HEK293 (cell line): ENCODE data around the gene NIN.

Experiments used
- CTCF ChIA-PET: fragments of 350-600 bp; formaldehyde crosslinking; extraction: SDS; loops from one replicate; lab custom pipeline; 2021; ENCODE audit warnings: antibody characterized with exemption; lab: Yijun Ruan, JAX
- POLR2A ChIA-PET: fragments of 300-600 bp; formaldehyde crosslinking; extraction: SDS; loops from one replicate; lab custom pipeline; 2020; ENCODE audit warnings: antibody characterized with exemption, inconsistent platforms; lab: Yijun Ruan, JAX
- H3K27ac ChIP-seq: fragments of 200-500 bp; sonication (Bioruptor generic); 2 replicates; pipeline ENCODE4 v1.5.1; 2014; ENCODE audit warnings: low read depth, low read length, control low read depth, inconsistent platforms; ENCODE audit errors: extremely low read depth
- H3K36me3 ChIP-seq, 2 experiments: fragments of 200-500 bp in 1 of 2; sonication (Bioruptor generic) in 1 of 2; 1 replicate in 1 of 2; 2 replicates in 1 of 2; pipeline ENCODE4 v1.5.1; 2014 to 2017; ENCODE audit warnings: inconsistent platforms in 2 of 2, low read length in 2 of 2; ENCODE audit not compliant: control insufficient read depth in 2 of 2, insufficient read depth in 1 of 2
- H3K4me1 ChIP-seq: fragments of 200-500 bp; sonication (Bioruptor generic); 2 replicates; pipeline ENCODE4 v1.5.1; 2014; ENCODE audit warnings: mild to moderate bottlenecking, low read length, inconsistent platforms; ENCODE audit not compliant: control insufficient read depth, insufficient read depth
- H3K4me3 ChIP-seq: 2 replicates; pipeline ENCODE4 v1.5.1; 2011; ENCODE audit warnings: low read depth, mild to moderate bottlenecking, control low read depth, low read length, moderate library complexity
- H3K9me3 ChIP-seq: fragments of 200-500 bp; sonication (Bioruptor generic); 2 replicates; pipeline ENCODE4 v1.5.1; 2014; ENCODE audit warnings: low read depth, low read length, inconsistent platforms; ENCODE audit not compliant: control insufficient read depth, insufficient read depth
- GLI2 ChIP-seq: fragments of 450-650 bp; formaldehyde crosslinking; IDR thresholded peaks from 2 replicates; pipeline ENCODE4; 2017; ENCODE audit warnings: missing biosample characterization, missing genetic modification characterization, low read depth, borderline replicate concordance
- OVOL3 ChIP-seq: fragments of 450-650 bp; formaldehyde crosslinking; IDR thresholded peaks from 2 replicates; pipeline ENCODE4 v1.5.1; 2016; ENCODE audit warnings: missing biosample characterization, missing genetic modification characterization
- PRDM10 ChIP-seq: fragments of 450-650 bp; formaldehyde crosslinking; IDR thresholded peaks from 2 replicates; pipeline ENCODE4 v1.5.1; 2016; ENCODE audit warnings: missing biosample characterization, missing genetic modification characterization
- SCRT2 ChIP-seq: fragments of 450-650 bp; formaldehyde crosslinking; IDR thresholded peaks from 2 replicates; pipeline ENCODE4 v1.5.1; 2016; ENCODE audit warnings: missing biosample characterization, missing genetic modification characterization
- SP3 ChIP-seq: fragments of 450-650 bp; formaldehyde crosslinking; IDR thresholded peaks from 2 replicates; pipeline ENCODE4 v1.5.1; 2016; ENCODE audit warnings: missing biosample characterization, missing genetic modification characterization
- TCF7L2 ChIP-seq: IDR thresholded peaks from 2 replicates; pipeline ENCODE4 v1.6.1; 2011; ENCODE audit warnings: low read depth, mild to moderate bottlenecking, inconsistent platforms, low read length, moderate library complexity, borderline replicate concordance
- ZBTB17 ChIP-seq: fragments of 450-650 bp; formaldehyde crosslinking; IDR thresholded peaks from 2 replicates; pipeline ENCODE4 v1.5.1; 2016; ENCODE audit warnings: missing biosample characterization, missing genetic modification characterization
- ZBTB20 ChIP-seq: fragments of 450-650 bp; formaldehyde crosslinking; IDR thresholded peaks from 2 replicates; pipeline ENCODE4 v1.5.1; 2016; ENCODE audit warnings: missing biosample characterization, missing genetic modification characterization
- ZBTB7A ChIP-seq: fragments of 450-650 bp; formaldehyde crosslinking; IDR thresholded peaks from 2 replicates; pipeline ENCODE4 v1.5.1; 2016; ENCODE audit warnings: low read depth, missing biosample characterization, missing genetic modification characterization
- ZNF138 ChIP-seq: fragments of 450-650 bp; formaldehyde crosslinking; IDR thresholded peaks from 2 replicates; pipeline ENCODE4 v1.5.1; 2016; ENCODE audit warnings: missing biosample characterization, missing genetic modification characterization, borderline replicate concordance
- ZNF202 ChIP-seq: fragments of 450-650 bp; formaldehyde crosslinking; IDR thresholded peaks from 2 replicates; pipeline ENCODE4 v1.5.1; 2016; ENCODE audit warnings: missing biosample characterization, missing genetic modification characterization, borderline replicate concordance
- ZNF266 ChIP-seq: fragments of 450-650 bp; formaldehyde crosslinking; IDR thresholded peaks from 2 replicates; pipeline ENCODE4 v1.5.1; 2016; ENCODE audit warnings: missing biosample characterization, missing genetic modification characterization, low read depth
- ZNF324 ChIP-seq: fragments of 450-650 bp; formaldehyde crosslinking; IDR thresholded peaks from 2 replicates; pipeline ENCODE4 v1.5.1; 2016; ENCODE audit warnings: missing biosample characterization, missing genetic modification characterization
- ZNF416 ChIP-seq: fragments of 450-650 bp; formaldehyde crosslinking; IDR thresholded peaks from 2 replicates; pipeline ENCODE4 v1.5.1; 2016; ENCODE audit warnings: missing biosample characterization, missing genetic modification characterization
- ZNF571 ChIP-seq: fragments of 450-650 bp; formaldehyde crosslinking; IDR thresholded peaks from 2 replicates; pipeline ENCODE4 v1.5.0; 2017; ENCODE audit warnings: missing biosample characterization, missing genetic modification characterization
- ZNF701 ChIP-seq: fragments of 450-650 bp; formaldehyde crosslinking; IDR thresholded peaks from 2 replicates; pipeline ENCODE4 v1.5.1; 2016; ENCODE audit warnings: missing biosample characterization, missing genetic modification characterization
- TF ChIP-seq, protein P1 (sequence below): fragments of 450-650 bp; formaldehyde crosslinking; IDR thresholded peaks from 2 replicates; pipeline ENCODE4 v1.5.1; 2016; ENCODE audit warnings: missing biosample characterization, missing genetic modification characterization, low read depth
- TF ChIP-seq, protein P2 (sequence below): fragments of 450-650 bp; formaldehyde crosslinking; conservative IDR thresholded peaks from 2 replicates; pipeline ENCODE4 v1.5.1; 2016; ENCODE audit warnings: low read depth, missing biosample characterization, missing genetic modification characterization

The NIN gene

GRCh38 chr14:50859296-50859624, 28.3 kb upstream of the NIN start:
- POLR2A ChIA-PET: interaction anchor here (0.7 to 1.0 kb wide), 3 partner anchors 30 to 193 kb away, joined by 3 to 4 read pairs (median 4); no protein-coding TSS in a partner anchor
- no peaks in the 10 kb centered on the region for H3K36me3 ChIP-seq
- H3K4me3 ChIP-seq: no peak overlapping the region
- peak overlapping the region; percentile 69; the same call in 1 of the 2 replicates for H3K27ac ChIP-seq
- peaks cover 7% of the 10 kb centered on the region; the same call in 1 of the 2 replicates for H3K4me1 ChIP-seq
- TF ChIP-seq ZNF571 (no peak), PRDM10 (tag by site-specific recombination) (peak; percentile 71), SCRT2 (tag by site-specific recombination) (peak; percentile 68), ZBTB20 (tag by site-specific recombination) (peak; percentile 89)
- TF ChIP-seq, protein P1, sequence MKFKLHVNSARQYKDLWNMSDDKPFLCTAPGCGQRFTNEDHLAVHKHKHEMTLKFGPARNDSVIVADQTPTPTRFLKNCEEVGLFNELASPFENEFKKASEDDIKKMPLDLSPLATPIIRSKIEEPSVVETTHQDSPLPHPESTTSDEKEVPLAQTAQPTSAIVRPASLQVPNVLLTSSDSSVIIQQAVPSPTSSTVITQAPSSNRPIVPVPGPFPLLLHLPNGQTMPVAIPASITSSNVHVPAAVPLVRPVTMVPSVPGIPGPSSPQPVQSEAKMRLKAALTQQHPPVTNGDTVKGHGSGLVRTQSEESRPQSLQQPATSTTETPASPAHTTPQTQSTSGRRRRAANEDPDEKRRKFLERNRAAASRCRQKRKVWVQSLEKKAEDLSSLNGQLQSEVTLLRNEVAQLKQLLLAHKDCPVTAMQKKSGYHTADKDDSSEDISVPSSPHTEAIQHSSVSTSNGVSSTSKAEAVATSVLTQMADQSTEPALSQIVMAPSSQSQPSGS: no peak
- TF ChIP-seq, all 188 proteins: peak for 3
- CTCF ChIA-PET: interaction anchor here (0.6 to 3.2 kb wide), 5 partner anchors 10 to 1540 kb away, joined by 3 to 62 read pairs (median 4); no protein-coding TSS in a partner anchor
- H3K9me3 ChIP-seq: no peaks in the 10 kb centered on the region

- POLR2A ChIA-PET: no interaction called here
- no peak overlapping the region for H3K4me3 ChIP-seq
- TF ChIP-seq GLI2 (tag by site-specific recombination): no peak
- TF ChIP-seq, all 188 proteins: peak for 0
- CTCF ChIA-PET: interaction anchor here (0.7 kb wide), 1 partner anchor 292 kb away, joined by 6 read pairs; no protein-coding TSS in a partner anchor
- H3K9me3 ChIP-seq: no peaks in the 10 kb centered on the region
- peaks cover 7% of the 10 kb centered on the region; the same call in 1 of the 2 replicates for H3K4me1 ChIP-seq
- no peaks in the 10 kb centered on the region for H3K36me3 ChIP-seq
- no peak overlapping the region for H3K27ac ChIP-seq
Observed at GRCh38 chr14:50856660-50857059, 25.7 kb upstream of the NIN start.

DNA sequence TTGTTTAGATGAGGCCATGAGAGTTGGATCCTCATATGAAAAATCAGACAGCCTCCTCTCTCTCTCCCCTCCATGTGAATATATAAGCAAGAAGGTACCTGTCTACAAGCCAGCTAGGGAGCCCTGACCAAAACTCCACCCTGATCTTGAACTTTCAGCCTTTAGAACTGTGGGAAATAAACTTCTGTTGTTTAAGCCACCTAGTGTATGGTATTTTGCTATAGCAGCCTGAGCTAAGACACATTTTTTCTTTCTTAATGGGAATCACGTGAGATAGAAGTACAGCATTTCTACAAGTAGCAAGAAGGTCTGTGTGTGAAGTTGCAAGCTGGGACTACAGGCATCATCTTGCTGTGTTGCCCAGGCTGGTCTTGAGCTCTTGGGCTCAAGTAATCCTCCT, 24.6 kb upstream of the NIN start:
- ChIA-PET CTCF (interaction anchor here (1.0 kb wide), 1 partner anchor 80 kb away, joined by 3 read pairs; no protein-coding TSS in a partner anchor), POLR2A (no interaction called here)
- peaks cover 7% of the 10 kb centered on the region; the same call in 1 of the 2 replicates for H3K4me1 ChIP-seq
- H3K4me3 ChIP-seq: no peak overlapping the region
- TF ChIP-seq ZNF202 (tag by site-specific recombination) (no peak), SP3 (tag by site-specific recombination) (no peak), OVOL3 (tag by site-specific recombination) (no peak), ZNF266 (tag by site-specific recombination) (no peak), ZBTB7A (tag by site-specific recombination) (no peak), ZBTB17 (tag by site-specific recombination) (no peak)
- no peaks in the 10 kb centered on the region for H3K36me3 ChIP-seq
- H3K9me3 ChIP-seq: no peaks in the 10 kb centered on the region
- H3K27ac ChIP-seq: no peak overlapping the region

DNA sequence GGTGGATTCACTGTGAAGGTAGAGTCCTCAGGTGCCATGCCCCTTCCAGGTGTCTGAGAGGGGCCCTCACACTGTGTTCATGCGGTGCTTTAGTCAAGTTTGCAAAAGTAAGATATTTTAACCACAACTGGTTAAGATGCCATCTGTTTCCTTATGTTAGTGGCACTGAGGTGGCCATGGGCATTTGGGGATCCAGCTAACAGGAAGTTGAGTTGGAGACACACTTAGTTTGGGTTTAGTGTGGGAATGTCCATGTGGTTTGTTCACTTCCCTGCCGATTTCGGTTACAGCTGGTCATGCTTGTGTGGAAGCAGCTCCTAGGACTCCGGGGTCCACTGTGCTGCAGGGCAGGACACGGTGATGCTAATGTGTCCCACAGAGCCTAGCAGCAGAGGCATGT, 23.6 kb upstream of the NIN start:
- CTCF ChIA-PET: interaction anchor here (0.5 to 1.5 kb wide), 2 partner anchors 79 to 81 kb away, joined by 3 to 5 read pairs; no protein-coding TSS in a partner anchor
- 0 out of 2 replicates have a peak, but pooled peaks cover 1% of the 10 kb centered on the region for H3K4me1 ChIP-seq
- no peak overlapping the region for H3K4me3 ChIP-seq
- no peak overlapping the region for H3K27ac ChIP-seq
- POLR2A ChIA-PET: no interaction called here
- H3K36me3 ChIP-seq: no peaks in the 10 kb centered on the region
- no peaks in the 10 kb centered on the region for H3K9me3 ChIP-seq
- TF ChIP-seq, protein P2, sequence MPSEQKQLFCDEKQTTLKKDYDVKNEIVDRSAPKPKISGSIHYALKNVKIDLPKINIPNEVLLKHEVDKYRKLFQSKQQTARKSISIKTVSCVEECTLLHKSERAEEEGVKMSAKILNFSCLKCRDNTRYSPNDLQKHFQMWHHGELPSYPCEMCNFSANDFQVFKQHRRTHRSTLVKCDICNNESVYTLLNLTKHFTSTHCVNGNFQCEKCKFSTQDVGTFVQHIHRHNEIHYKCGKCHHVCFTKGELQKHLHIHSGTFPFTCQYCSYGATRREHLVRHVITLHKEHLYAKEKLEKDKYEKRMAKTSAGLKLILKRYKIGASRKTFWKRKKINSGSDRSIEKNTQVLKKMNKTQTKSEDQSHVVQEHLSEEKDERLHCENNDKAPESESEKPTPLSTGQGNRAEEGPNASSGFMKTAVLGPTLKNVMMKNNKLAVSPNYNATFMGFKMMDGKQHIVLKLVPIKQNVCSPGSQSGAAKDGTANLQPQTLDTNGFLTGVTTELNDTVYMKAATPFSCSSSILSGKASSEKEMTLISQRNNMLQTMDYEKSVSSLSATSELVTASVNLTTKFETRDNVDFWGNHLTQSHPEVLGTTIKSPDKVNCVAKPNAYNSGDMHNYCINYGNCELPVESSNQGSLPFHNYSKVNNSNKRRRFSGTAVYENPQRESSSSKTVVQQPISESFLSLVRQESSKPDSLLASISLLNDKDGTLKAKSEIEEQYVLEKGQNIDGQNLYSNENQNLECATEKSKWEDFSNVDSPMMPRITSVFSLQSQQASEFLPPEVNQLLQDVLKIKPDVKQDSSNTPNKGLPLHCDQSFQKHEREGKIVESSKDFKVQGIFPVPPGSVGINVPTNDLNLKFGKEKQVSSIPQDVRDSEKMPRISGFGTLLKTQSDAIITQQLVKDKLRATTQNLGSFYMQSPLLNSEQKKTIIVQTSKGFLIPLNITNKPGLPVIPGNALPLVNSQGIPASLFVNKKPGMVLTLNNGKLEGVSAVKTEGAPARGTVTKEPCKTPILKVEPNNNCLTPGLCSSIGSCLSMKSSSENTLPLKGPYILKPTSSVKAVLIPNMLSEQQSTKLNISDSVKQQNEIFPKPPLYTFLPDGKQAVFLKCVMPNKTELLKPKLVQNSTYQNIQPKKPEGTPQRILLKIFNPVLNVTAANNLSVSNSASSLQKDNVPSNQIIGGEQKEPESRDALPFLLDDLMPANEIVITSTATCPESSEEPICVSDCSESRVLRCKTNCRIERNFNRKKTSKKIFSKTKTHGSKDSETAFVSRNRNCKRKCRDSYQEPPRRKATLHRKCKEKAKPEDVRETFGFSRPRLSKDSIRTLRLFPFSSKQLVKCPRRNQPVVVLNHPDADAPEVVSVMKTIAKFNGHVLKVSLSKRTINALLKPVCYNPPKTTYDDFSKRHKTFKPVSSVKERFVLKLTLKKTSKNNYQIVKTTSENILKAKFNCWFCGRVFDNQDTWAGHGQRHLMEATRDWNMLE (tag by site-specific recombination): no peak
- TF ChIP-seq ZNF701 (tag by site-specific recombination) (no peak), ZNF324 (tag by site-specific recombination) (no peak), ZNF416 (tag by site-specific recombination) (no peak), ZNF138 (tag by site-specific recombination) (no peak), TCF7L2 (no peak)
